Measurements from ENCODE around the gene PBRM1.
"Not testable (repeated sequence)": the region's sequence is repeated elsewhere in the genome, so short reads cannot be mapped to it uniquely, and the experiment has no call there.

Gene PBRM1

GRCh38 chr3:52533623-52534280 is 152.0 kb downstream of the PBRM1 start, which contains the start of gene NT5DC2:
TSS of gene NT5DC2 (minus strand) at chr3:52533857. CDS start at chr3:52533737, 120 bp downstream.
- peak; percentile 87 for DNase-seq

GRCh38 chr3:52532838-52533622 is 152.7 kb downstream of the PBRM1 start:
- DNase-seq, result peak; percentile 66

- DNase-seq, result no peak
Observed at GRCh38 chr3:52532517-52532837, 153.2 kb downstream of the PBRM1 start.

GRCh38 chr3:52531860-52532516 is 153.7 kb downstream of the PBRM1 start:
- DNase-seq, result no peak

GRCh38 chr3:52530918-52531826 is 154.5 kb downstream of the PBRM1 start:
- DNase-seq, result no peak

- DNase-seq, result no peak
Observed at GRCh38 chr3:52529376-52530333, 156.1 kb downstream of the PBRM1 start.

- DNase-seq, result no peak
Observed at GRCh38 chr3:52528586-52529375, 156.9 kb downstream of the PBRM1 start.

- DNase-seq, result no peak
Observed at GRCh38 chr3:52527732-52528585, 157.8 kb downstream of the PBRM1 start.

GRCh38 chr3:52527039-52527731 is 158.5 kb downstream of the PBRM1 start:
- no peak for DNase-seq

GRCh38 chr3:52526671-52527038 is 159.1 kb downstream of the PBRM1 start:
- DNase-seq, result not testable (repeated sequence)

- DNase-seq, result no peak
Observed at GRCh38 chr3:52525680-52526561, 159.8 kb downstream of the PBRM1 start.

- DNase-seq, result no peak
Observed at GRCh38 chr3:52524752-52525679, 160.7 kb downstream of the PBRM1 start.

- no peak for DNase-seq
Observed at GRCh38 chr3:52524258-52524751, 161.4 kb downstream of the PBRM1 start.

- DNase-seq, result no peak
Observed at GRCh38 chr3:52523386-52524257, 162.1 kb downstream of the PBRM1 start.

- DNase-seq, result no peak
Observed at GRCh38 chr3:52522651-52523251, 163.0 kb downstream of the PBRM1 start.

All from retina (tissue), 1 donor.